HEK293T (cell line): Measurements from ENCODE around the gene GRAMD1A.

Experiments used
- BHLHE40 ChIP-seq: fragments of 450-650 bp; IDR thresholded peaks from 2 replicates; pipeline ENCODE4 v1.6.1; 2016; ENCODE audit warnings: mild to moderate bottlenecking, moderate library complexity, borderline replicate concordance
- CTBP1 ChIP-seq: fragments of 450-650 bp; IDR thresholded peaks from 2 replicates; pipeline ENCODE4 v1.6.1; 2016; ENCODE audit warnings: borderline replicate concordance
- ELF4 ChIP-seq: fragments of 450-650 bp; IDR thresholded peaks from 2 replicates; pipeline ENCODE4 v1.6.1; 2017; ENCODE audit warnings: antibody characterized with exemption
- FOXA1 ChIP-seq: fragments of 450-650 bp; IDR thresholded peaks from 2 replicates; pipeline ENCODE4 v1.6.1; 2016; ENCODE audit warnings: mild to moderate bottlenecking
- HDGF ChIP-seq: fragments of 450-650 bp; IDR thresholded peaks from 2 replicates; pipeline ENCODE4 v1.6.1; 2017; ENCODE audit warnings: antibody characterized with exemption, borderline replicate concordance
- NFRKB ChIP-seq: fragments of 450-650 bp; IDR thresholded peaks from 2 replicates; pipeline ENCODE4 v1.6.1; 2016; ENCODE audit warnings: mild to moderate bottlenecking, moderate library complexity
- SP1 ChIP-seq: fragments of 450-650 bp; IDR thresholded peaks from 2 replicates; pipeline ENCODE4 v1.6.1; 2017
- SUZ12 ChIP-seq: fragments of 450-650 bp; IDR thresholded peaks from 2 replicates; pipeline ENCODE4 v1.6.1; 2016; ENCODE audit warnings: mild to moderate bottlenecking
- TARDBP ChIP-seq: fragments of 450-650 bp; IDR thresholded peaks from 2 replicates; pipeline ENCODE4 v1.6.1; 2016
- ZNF384 ChIP-seq: fragments of 450-650 bp; IDR thresholded peaks from 2 replicates; pipeline ENCODE4 v1.6.1; 2016

- TF ChIP-seq SUZ12 = no peak
- no peak for TF ChIP-seq NFRKB
- no peak for TF ChIP-seq TARDBP
- no peak for TF ChIP-seq SP1
- TF ChIP-seq FOXA1 = no peak
- no peak for TF ChIP-seq HDGF
- TF ChIP-seq ELF4 = no peak
- no peak for TF ChIP-seq BHLHE40
- TF ChIP-seq ZNF384 = no peak
- TF ChIP-seq CTBP1 = no peak
Observed at GRCh38 chr19:35006999-35007365, 6.9 kb downstream of the GRAMD1A start.
